Measurements from ENCODE around the gene MED15. TPM values are rescaled to one million over a fixed set of nuclear protein-coding genes. Genes with fewer than 3 reads are reported as not detected.

Gene MED15
- total and polyA plus RNA-seq, 2 of the 8 experiments (the other 6 are each of a cell fraction or from before 2014, with no cell fraction given): 28.3 to 57.1 TPM

DNA sequence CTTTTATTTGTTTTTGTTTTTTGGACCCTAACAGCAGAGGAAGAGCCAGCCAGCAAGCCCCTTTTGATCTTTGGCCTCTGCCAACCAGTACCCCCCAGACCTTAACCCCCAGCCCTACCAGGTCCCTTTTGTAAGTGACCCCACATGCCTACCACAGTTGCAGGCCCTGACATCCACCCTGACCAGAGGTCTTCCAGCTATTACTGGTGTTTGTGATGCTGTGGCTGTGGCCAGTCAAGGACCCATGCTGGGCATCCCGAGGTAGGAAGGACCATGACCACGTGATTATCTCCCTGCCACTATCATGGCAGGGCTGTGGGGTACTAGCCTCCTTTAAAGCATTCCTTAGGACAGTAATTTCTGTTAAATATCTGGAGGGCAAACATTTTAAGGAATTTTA lies 9.0 kb downstream of the MED15 start:
- Histone ChIP-seq H2BK15ac (ENCODE audit: low read length) (no peak overlapping the region), H3K14ac (ENCODE audit: insufficient read length) (no peak overlapping the region), H3K18ac (ENCODE audit: extremely low read depth, low read length) (no peak overlapping the region), H2AFZ (ENCODE audit: low read length) (no peak overlapping the region), H4K20me1 (replicated peaks in 1 of 2; ENCODE audit: control insufficient read depth in 1 of 2, insufficient read depth in 2 of 2, low read length in 2 of 2) (peaks cover 3 to 18% of the 10 kb centered on the region in 2 experiments), H2BK20ac (ENCODE audit: low read length) (no peak overlapping the region), H3K79me1 (ENCODE audit: low read depth, low read length) (peaks cover 24% of the 10 kb centered on the region), H3K27me3 (replicated peaks in 1 of 4; ENCODE audit: control insufficient read depth in 3 of 4, extremely low read depth in 1 of 4, insufficient read depth in 3 of 4, low read length in 3 of 4) (no peaks in the 10 kb centered on the region), H3K23me2 (ENCODE audit: low read depth, low read length) (no peaks in the 10 kb centered on the region), H3K4ac (replicated peaks; ENCODE audit: insufficient read length, low read depth, low read length) (no peak overlapping the region), H3K9ac (replicated peaks in 1 of 4; ENCODE audit: extremely low read depth in 1 of 4, low read depth in 3 of 4, low read length in 3 of 4) (no peak overlapping the region), H2AK5ac (ENCODE audit: low read depth, low read length) (no peak overlapping the region), H2BK120ac (replicated peaks; ENCODE audit: low read depth, low read length) (no peak overlapping the region), H4K91ac (replicated peaks; ENCODE audit: insufficient read length, low read length) (no peak overlapping the region), H3K4me3 (ENCODE audit: extremely low read depth in 1 of 4, insufficient read depth in 2 of 4, low read depth in 3 of 4, low read length in 4 of 4) (no peak overlapping the region), H3K23ac (ENCODE audit: insufficient read length) (no peak overlapping the region), H3K27ac (ENCODE audit: low read depth, low read length) (no peak overlapping the region), H2BK12ac (ENCODE audit: low read depth, low read length) (no peak overlapping the region), H3K4me1 (replicated peaks in 1 of 4; ENCODE audit: control insufficient read depth in 3 of 4, insufficient read depth in 4 of 4, low read length in 3 of 4) (no peaks in the 10 kb centered on the region), H3K56ac (replicated peaks; ENCODE audit: insufficient read length, low read depth, low read length) (no peak overlapping the region), H2BK5ac (ENCODE audit: low read depth, low read length) (no peak overlapping the region), H4K8ac (ENCODE audit: extremely low read depth, insufficient read depth, low read length) (no peak overlapping the region), H3K9me3 (ENCODE audit: insufficient read depth in 2 of 2, low read depth in 1 of 2, low read length in 1 of 2) (no peaks in the 10 kb centered on the region), H3K4me2 (ENCODE audit: insufficient read depth in 1 of 2, low read depth in 2 of 2, low read length in 2 of 2) (no peak overlapping the region), H3K79me2 (ENCODE audit: control insufficient read depth in 1 of 2, insufficient read depth in 2 of 2, low read length in 2 of 2) (peaks cover 6 to 64% of the 10 kb centered on the region in 2 experiments), H4K5ac (ENCODE audit: insufficient read length, low read depth, low read length) (no peak overlapping the region), H3K36me3 (ENCODE audit: control insufficient read depth in 2 of 4, insufficient read depth in 4 of 4, low read length in 3 of 4) (no peaks in the 10 kb centered on the region; a peak in 1 of 8 replicates)
- CTCF ChIA-PET (ENCODE audit: partially characterized antibody): interaction anchor here (0.7 kb wide), 1 partner anchor 22 kb away, joined by 3 read pairs; no protein-coding TSS in a partner anchor
- POLR2A ChIA-PET (ENCODE audit: partially characterized antibody): no interaction called here
- TF ChIP-seq, protein P1, sequence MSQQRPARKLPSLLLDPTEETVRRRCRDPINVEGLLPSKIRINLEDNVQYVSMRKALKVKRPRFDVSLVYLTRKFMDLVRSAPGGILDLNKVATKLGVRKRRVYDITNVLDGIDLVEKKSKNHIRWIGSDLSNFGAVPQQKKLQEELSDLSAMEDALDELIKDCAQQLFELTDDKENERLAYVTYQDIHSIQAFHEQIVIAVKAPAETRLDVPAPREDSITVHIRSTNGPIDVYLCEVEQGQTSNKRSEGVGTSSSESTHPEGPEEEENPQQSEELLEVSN (IDR thresholded peaks at IDR 0.05): no peak
- TF ChIP-seq POU5F1 (IDR thresholded peaks at IDR 0.05; ENCODE audit: low read depth, low read length): no peak
- no peak for TF ChIP-seq JUN (IDR thresholded peaks at IDR 0.05; ENCODE audit: low read depth, low read length)
- TF ChIP-seq JUND (IDR thresholded peaks at IDR 0.05; ENCODE audit: low read length): no peak
- TF ChIP-seq, protein P2, sequence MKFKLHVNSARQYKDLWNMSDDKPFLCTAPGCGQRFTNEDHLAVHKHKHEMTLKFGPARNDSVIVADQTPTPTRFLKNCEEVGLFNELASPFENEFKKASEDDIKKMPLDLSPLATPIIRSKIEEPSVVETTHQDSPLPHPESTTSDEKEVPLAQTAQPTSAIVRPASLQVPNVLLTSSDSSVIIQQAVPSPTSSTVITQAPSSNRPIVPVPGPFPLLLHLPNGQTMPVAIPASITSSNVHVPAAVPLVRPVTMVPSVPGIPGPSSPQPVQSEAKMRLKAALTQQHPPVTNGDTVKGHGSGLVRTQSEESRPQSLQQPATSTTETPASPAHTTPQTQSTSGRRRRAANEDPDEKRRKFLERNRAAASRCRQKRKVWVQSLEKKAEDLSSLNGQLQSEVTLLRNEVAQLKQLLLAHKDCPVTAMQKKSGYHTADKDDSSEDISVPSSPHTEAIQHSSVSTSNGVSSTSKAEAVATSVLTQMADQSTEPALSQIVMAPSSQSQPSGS (IDR thresholded peaks at IDR 0.05; ENCODE audit: low read length): no peak
- TF ChIP-seq, protein P3, sequence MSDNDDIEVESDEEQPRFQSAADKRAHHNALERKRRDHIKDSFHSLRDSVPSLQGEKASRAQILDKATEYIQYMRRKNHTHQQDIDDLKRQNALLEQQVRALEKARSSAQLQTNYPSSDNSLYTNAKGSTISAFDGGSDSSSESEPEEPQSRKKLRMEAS (IDR thresholded peaks at IDR 0.05): no peak
- no peak for TF ChIP-seq BRCA1 (IDR thresholded peaks at IDR 0.05; ENCODE audit: low read depth, low read length)
- DNase-seq (ENCODE audit: low read depth in 1 of 2, low spot score in 2 of 2) (no peak), FAIRE-seq (no peak)
- WGBS, 2 experiments (ENCODE audit: extremely low coverage in 1 of 2, insufficient coverage in 1 of 2, insufficient read length in 1 of 2, insufficient replicate concordance in 2 of 2, low coverage in 1 of 2, low lambda C conversion rate in 2 of 2, missing lambda C conversion rate in 1 of 2): 93% methylated on average over 2 of the region's 2 CpGs; no CpG with 5 or more reads in 1 of the 2 experiments

Data from H1 (cell line).